Osteoblast (primary cell): ENCODE results near the gene GCH1. TPM values are rescaled to one million over a fixed set of nuclear protein-coding genes. Genes with fewer than 3 reads are reported as not detected.

Experiments
- DNase-seq: peaks from one replicate; pipeline ENCODE4 v3.0.0; 2011; ENCODE audit warnings: low spot score, mixed read lengths; ENCODE audit not compliant: insufficient read length; ENCODE audit errors: missing footprints
- H2AFZ ChIP-seq: 2 replicates; pipeline ENCODE4 v1.6.0; 2011; ENCODE audit warnings: mild to moderate bottlenecking, low read length
- H3K27ac ChIP-seq: 2 replicates; pipeline ENCODE4 v1.5.1; 2011; ENCODE audit warnings: mild to moderate bottlenecking, low read depth, low read length, moderate library complexity
- H3K27me3 ChIP-seq: 2 replicates; pipeline ENCODE4 v1.6.0; 2012; ENCODE audit warnings: mild to moderate bottlenecking, control low read depth, inconsistent platforms, low read length, moderate library complexity; ENCODE audit not compliant: insufficient read depth
- H3K36me3 ChIP-seq: 2 replicates; pipeline ENCODE4 v1.5.1; 2011; ENCODE audit warnings: mild to moderate bottlenecking, low read length, control low read depth, moderate library complexity; ENCODE audit not compliant: insufficient read depth
- H3K4me1 ChIP-seq: 2 replicates; pipeline ENCODE4 v1.5.1; 2011; ENCODE audit warnings: mild to moderate bottlenecking, low read length, control low read depth, moderate library complexity; ENCODE audit not compliant: insufficient read depth
- H3K4me2 ChIP-seq: 2 replicates; pipeline ENCODE4 v1.6.0; 2011; ENCODE audit warnings: mild to moderate bottlenecking, low read length; ENCODE audit not compliant: insufficient read depth
- H3K4me3 ChIP-seq: fragments of 200-600 bp; sonication (generic); 3 replicates; pipeline ENCODE4 v1.5.1; 2012; ENCODE audit warnings: mild to moderate bottlenecking, low read length, inconsistent platforms; ENCODE audit not compliant: insufficient read depth
- H3K79me2 ChIP-seq: 2 replicates; pipeline ENCODE4 v1.6.0; 2012; ENCODE audit warnings: mild to moderate bottlenecking, low read length, control low read depth, inconsistent platforms; ENCODE audit not compliant: insufficient read depth
- H3K9me3 ChIP-seq: 2 replicates; pipeline ENCODE4 v1.5.1; 2011; ENCODE audit warnings: low read depth, low read length, control low read depth
- H4K20me1 ChIP-seq: 2 replicates; pipeline ENCODE4 v1.6.0; 2012; ENCODE audit warnings: mild to moderate bottlenecking, low read length, control low read depth; ENCODE audit not compliant: insufficient read depth
- total RNA-seq: library from RNA; depleted of rRNA; stranded (reverse); fragments of >200 nt; gene quantifications from 2 replicates; pipeline ENCODE4 v1.2.3, GENCODE V29; 2012
- TF ChIP-seq, protein P1 (sequence below): IDR thresholded peaks from 2 replicates; pipeline ENCODE4 v1.5.1; 2011; ENCODE audit warnings: mild to moderate bottlenecking, low read depth, low read length, moderate library complexity; ENCODE audit errors: extremely low read depth

The GCH1 gene
- total RNA-seq, 1 donor: 3.3 TPM

DNA sequence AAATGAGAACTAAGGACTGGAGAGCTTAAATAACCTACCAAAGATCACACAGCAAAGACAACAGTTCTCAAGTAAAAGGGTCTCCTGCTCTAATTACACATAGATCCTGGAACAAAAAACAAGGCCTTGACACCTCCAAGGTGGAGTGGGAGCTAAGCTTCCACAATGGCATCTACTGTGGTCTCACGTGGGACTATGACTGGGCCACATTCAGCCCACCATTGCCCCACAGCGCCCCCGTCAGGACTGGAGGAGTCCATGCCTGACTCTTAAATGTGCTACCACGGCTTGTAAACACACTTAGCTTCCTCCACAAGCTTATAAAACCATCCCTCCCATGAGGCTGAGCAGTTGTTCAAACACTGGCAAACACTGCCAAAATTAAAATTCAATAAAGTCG, 88.5 kb downstream of the GCH1 start:
- Histone ChIP-seq H3K4me1 (peaks cover 19% of the 10 kb centered on the region), H3K9me3 (no peaks in the 10 kb centered on the region), H3K4me2 (no peak overlapping the region), H3K27me3 (no peaks in the 10 kb centered on the region), H3K79me2 (no peaks in the 10 kb centered on the region), H2AFZ (no peak overlapping the region), H3K36me3 (no peaks in the 10 kb centered on the region), H4K20me1 (no peaks in the 10 kb centered on the region), H3K27ac (no peak overlapping the region), H3K4me3 (no peak overlapping the region)
- TF ChIP-seq, protein P1, sequence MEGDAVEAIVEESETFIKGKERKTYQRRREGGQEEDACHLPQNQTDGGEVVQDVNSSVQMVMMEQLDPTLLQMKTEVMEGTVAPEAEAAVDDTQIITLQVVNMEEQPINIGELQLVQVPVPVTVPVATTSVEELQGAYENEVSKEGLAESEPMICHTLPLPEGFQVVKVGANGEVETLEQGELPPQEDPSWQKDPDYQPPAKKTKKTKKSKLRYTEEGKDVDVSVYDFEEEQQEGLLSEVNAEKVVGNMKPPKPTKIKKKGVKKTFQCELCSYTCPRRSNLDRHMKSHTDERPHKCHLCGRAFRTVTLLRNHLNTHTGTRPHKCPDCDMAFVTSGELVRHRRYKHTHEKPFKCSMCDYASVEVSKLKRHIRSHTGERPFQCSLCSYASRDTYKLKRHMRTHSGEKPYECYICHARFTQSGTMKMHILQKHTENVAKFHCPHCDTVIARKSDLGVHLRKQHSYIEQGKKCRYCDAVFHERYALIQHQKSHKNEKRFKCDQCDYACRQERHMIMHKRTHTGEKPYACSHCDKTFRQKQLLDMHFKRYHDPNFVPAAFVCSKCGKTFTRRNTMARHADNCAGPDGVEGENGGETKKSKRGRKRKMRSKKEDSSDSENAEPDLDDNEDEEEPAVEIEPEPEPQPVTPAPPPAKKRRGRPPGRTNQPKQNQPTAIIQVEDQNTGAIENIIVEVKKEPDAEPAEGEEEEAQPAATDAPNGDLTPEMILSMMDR: peak; percentile 40
- no peak for DNase-seq

- H3K36me3 ChIP-seq: no peaks in the 10 kb centered on the region
- H3K4me1 ChIP-seq: peaks cover 9% of the 10 kb centered on the region
- H4K20me1 ChIP-seq: no peaks in the 10 kb centered on the region
- H3K27ac ChIP-seq: no peak overlapping the region
- H3K9me3 ChIP-seq: no peaks in the 10 kb centered on the region
- no peaks in the 10 kb centered on the region for H3K27me3 ChIP-seq
- H3K79me2 ChIP-seq: no peaks in the 10 kb centered on the region
- no peak overlapping the region for H3K4me3 ChIP-seq
- TF ChIP-seq, protein P1: no peak
- no peak for DNase-seq
- no peak overlapping the region for H3K4me2 ChIP-seq
- H2AFZ ChIP-seq: no peak overlapping the region
Observed at GRCh38 chr14:54813081-54813480, 89.5 kb downstream of the GCH1 start.

DNA sequence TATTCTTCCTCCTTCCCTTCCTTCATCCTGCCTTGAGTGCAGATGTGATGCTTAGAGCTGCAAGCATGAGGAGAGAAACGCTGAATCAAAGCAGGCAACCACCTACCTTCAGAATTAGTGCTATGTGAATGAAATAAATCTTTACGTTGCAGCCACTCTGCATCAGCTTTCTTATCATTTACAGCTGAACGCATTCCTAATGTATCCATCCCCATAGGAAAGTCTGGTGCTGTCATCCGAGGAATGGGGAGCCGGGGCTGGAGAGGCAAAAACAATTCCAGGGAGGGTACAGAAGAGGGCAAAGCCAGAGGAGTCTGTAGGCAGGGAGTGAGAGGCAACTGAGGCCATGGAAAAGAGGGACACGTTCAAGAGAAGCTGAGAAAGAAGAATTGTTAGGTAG, 90.0 kb downstream of the GCH1 start:
- TF ChIP-seq, protein P1: no peak
- Histone ChIP-seq H4K20me1 (no peaks in the 10 kb centered on the region), H3K36me3 (no peaks in the 10 kb centered on the region), H3K79me2 (no peaks in the 10 kb centered on the region), H3K4me3 (no peak overlapping the region), H3K4me1 (peaks cover 8% of the 10 kb centered on the region), H2AFZ (no peak overlapping the region), H3K9me3 (no peaks in the 10 kb centered on the region), H3K4me2 (no peak overlapping the region), H3K27me3 (no peaks in the 10 kb centered on the region), H3K27ac (no peak overlapping the region)
- DNase-seq: no peak

GRCh38 chr14:54809767-54810166, 92.9 kb downstream of the GCH1 start:
- no peak overlapping the region for H3K4me3 ChIP-seq
- no peaks in the 10 kb centered on the region for H3K36me3 ChIP-seq
- no peaks in the 10 kb centered on the region for H3K9me3 ChIP-seq
- no peak for DNase-seq
- no peak overlapping the region for H3K4me2 ChIP-seq
- no peak overlapping the region for H3K27ac ChIP-seq
- H3K79me2 ChIP-seq: no peaks in the 10 kb centered on the region
- no peaks in the 10 kb centered on the region for H4K20me1 ChIP-seq
- no peak overlapping the region for H2AFZ ChIP-seq
- H3K27me3 ChIP-seq: no peaks in the 10 kb centered on the region
- TF ChIP-seq, protein P1: no peak
- peaks cover 16% of the 10 kb centered on the region for H3K4me1 ChIP-seq
